Activated T-helper 17 cell treated with anti-CD3 and anti-CD28 coated beads, Interleukin-2, amount 50 U/mL, for 72 hours (primary cell): ENCODE measurements around the gene AHSG. TPM values are rescaled to one million over a fixed set of nuclear protein-coding genes. Genes with fewer than 3 reads are reported as not detected.

ENCODE experiments used
- ATAC-seq: fragments of 150-1000 bp; cut with Tn5 transposase; replicated peaks from 2 replicates; pipeline ENCODE4 v1.10.0; 2021; ENCODE audit warnings: mild to moderate bottlenecking, moderate library complexity
- H3K27ac Mint-ChIP-seq: one replicate; pipeline ENCODE4 v1.8.0; 2022; ENCODE audit warnings: mixed read lengths
- H3K27me3 Mint-ChIP-seq: one replicate; pipeline ENCODE4 v1.8.0; 2022; ENCODE audit warnings: mixed read lengths
- H3K36me3 Mint-ChIP-seq: one replicate; pipeline ENCODE4 v1.8.0; 2022; ENCODE audit warnings: low read depth, mild to moderate bottlenecking, mixed read lengths
- H3K4me1 Mint-ChIP-seq: one replicate; pipeline ENCODE4 v1.8.0; 2022; ENCODE audit warnings: mixed read lengths
- H3K4me3 Mint-ChIP-seq: one replicate; pipeline ENCODE4 v1.8.0; 2022; ENCODE audit warnings: mild to moderate bottlenecking, mixed read lengths
- H3K9me3 Mint-ChIP-seq: one replicate; pipeline ENCODE4 v1.8.0; 2022; ENCODE audit warnings: mixed read lengths
- total RNA-seq, 2 donors: library from RNA; stranded (reverse); gene quantifications; one replicate each; pipeline ENCODE4 v1.2.3, GENCODE V29; 2022

The AHSG gene
- total RNA-seq, 2 donors from 2014 or later: not detected

DNA sequence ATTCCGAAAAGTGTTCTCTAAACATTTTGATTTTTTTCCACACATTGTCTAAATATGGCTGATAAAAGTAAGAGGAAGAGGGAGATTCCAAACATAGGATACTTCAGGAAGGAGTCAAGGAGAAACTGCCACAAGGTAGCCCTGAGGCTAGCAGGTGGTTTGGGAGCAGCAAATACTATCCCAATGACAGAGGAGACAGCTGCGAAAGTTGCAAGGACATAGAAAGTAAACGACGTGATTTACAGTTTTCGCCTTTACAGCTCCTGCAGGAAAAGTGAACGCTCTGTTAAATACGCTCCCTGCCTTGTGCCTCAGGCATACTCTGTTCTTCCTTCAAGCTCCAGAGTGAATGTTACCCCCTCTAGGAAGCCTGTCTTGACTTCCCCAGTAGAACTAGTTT is 23.7 kb downstream of the AHSG start:
- H3K27me3 Mint-ChIP-seq: peaks cover 14% of the 10 kb centered on the region
- H3K27ac Mint-ChIP-seq: no peak overlapping the region
- no peak for ATAC-seq
- H3K36me3 Mint-ChIP-seq: no peaks in the 10 kb centered on the region
- H3K9me3 Mint-ChIP-seq: no peaks in the 10 kb centered on the region
- no peak overlapping the region for H3K4me3 Mint-ChIP-seq
- no peaks in the 10 kb centered on the region for H3K4me1 Mint-ChIP-seq

DNA sequence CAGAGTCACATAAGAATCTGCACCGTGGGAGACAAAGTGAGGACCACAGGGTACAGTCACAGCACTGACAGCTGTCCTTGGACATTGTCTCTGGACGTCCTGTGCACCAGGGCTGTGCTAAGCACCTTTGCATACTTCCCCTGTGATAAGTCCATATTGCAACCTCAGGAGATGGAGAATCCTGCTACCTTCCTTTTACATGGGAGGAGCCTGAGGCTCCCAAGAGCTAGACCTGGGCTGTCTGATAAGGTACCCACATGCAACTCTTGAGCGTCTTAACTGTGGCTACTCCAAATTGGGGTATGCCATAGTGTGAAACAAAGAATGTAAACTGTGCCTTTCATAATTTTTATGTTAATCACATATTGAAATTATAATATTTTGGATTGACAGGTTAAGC is 24.8 kb downstream of the AHSG start:
- Mint-ChIP-seq H3K27ac (no peak overlapping the region), H3K27me3 (peaks cover 15% of the 10 kb centered on the region), H3K4me3 (no peak overlapping the region), H3K9me3 (no peaks in the 10 kb centered on the region), H3K4me1 (no peaks in the 10 kb centered on the region), H3K36me3 (no peaks in the 10 kb centered on the region)
- ATAC-seq: no peak

DNA sequence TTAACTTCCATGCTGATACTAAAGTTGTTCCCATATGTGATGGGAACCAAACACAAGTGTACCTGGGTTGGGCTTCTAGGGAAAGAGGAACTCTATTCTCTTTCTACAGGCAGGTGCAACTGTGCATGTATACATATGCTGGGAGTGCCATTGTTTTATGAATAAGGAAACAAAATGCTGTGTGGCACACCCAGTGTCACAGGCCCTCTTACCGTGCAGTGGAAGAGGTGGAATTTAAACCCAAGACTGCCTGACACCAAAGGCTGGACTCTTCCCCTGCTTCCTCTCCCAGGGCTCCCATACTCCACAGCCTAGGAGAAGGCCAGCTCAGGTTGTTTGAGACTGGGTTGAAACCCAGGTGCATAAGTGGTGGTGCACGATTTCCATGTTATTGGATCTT is 25.4 kb downstream of the AHSG start:
- no peak overlapping the region for H3K27ac Mint-ChIP-seq

DNA sequence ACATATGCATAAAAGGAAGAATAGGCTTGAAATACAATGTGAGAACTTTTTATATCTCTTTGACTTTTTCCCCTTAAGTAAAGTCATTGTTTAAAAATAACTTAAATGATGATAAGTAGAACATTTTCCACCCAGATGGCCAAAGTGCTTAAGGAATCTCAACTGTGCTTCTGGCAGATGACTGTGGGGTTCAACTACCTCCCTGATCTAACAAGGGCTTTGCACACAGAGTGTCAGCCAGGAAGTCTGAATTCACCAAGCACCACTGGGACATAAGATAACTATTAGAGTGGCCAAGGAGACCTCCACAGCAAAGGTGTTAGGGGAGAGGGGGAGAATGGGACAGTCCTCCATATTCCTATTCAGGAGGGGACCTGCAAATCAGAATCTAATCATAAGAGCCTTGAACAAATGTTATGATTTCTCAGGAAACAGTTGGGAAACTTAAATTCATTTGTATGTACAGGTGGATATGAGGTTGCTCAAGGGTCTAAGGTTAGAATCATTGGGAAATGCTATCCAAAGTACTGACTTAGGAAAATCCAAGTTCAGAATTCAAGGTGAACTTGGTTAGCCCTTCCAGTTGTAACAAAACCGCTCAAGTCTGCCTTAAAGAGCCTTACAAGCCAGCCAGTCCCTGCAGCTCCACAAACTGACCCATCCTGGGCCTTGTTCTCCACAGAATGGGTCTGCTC is 27.1 kb downstream of the AHSG start, which contains the start of gene FETUB:
Gene FETUB, plus strand, starts transcription at position 622 of the 695 bp plus-strand sequence. Its CDS starts 62 bp downstream, at position 684.
- no peak for ATAC-seq
- Mint-ChIP-seq H3K27me3 (peaks cover 21% of the 10 kb centered on the region), H3K4me3 (no peak within 1 kb of the TSS), H3K36me3 (no peaks in the 10 kb centered on the region), H3K9me3 (no peaks in the 10 kb centered on the region), H3K27ac (no peak within 1 kb of the TSS), H3K4me1 (no peaks in the 10 kb centered on the region)

More for the DNA sequence above, 25.4 kb downstream of the AHSG start:
- Mint-ChIP-seq H3K27me3 (peaks cover 18% of the 10 kb centered on the region), H3K9me3 (no peaks in the 10 kb centered on the region), H3K36me3 (no peaks in the 10 kb centered on the region), H3K4me1 (no peaks in the 10 kb centered on the region), H3K4me3 (no peak overlapping the region)
- no peak for ATAC-seq

DNA sequence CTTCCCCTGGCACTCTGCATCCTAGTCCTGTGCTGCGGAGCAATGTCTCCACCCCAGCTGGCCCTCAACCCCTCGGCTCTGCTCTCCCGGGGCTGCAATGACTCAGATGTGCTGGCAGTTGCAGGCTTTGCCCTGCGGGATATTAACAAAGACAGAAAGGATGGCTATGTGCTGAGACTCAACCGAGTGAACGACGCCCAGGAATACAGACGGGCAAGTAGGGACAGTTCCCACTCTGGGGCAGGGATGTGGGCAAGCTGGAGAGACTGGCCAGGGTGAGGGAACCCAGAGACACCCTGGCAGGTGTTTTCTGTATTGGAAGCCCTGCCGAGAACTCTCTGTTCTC is 27.6 kb downstream of the AHSG start:
- ATAC-seq: no peak
- Mint-ChIP-seq H3K27ac (no peak overlapping the region), H3K4me3 (no peak overlapping the region), H3K4me1 (no peaks in the 10 kb centered on the region), H3K27me3 (peaks cover 21% of the 10 kb centered on the region), H3K9me3 (no peaks in the 10 kb centered on the region), H3K36me3 (no peaks in the 10 kb centered on the region)

DNA sequence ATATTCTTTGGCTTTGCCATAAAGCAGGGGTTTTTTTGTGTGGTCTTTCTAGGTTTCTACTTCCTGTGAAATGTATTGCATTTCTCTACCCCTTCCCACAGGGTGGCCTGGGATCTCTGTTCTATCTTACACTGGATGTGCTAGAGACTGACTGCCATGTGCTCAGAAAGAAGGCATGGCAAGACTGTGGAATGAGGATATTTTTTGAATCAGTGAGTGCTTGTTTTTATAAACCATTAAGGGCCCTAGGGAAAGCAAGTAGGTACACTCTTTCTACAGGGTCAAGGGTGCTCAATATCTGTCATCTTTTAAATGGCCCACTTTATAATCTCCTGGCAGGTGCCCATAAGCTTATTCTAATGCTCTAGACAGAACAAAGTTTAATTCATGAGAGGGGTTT is 28.1 kb downstream of the AHSG start:
- Mint-ChIP-seq H3K27ac (no peak overlapping the region), H3K27me3 (peaks cover 21% of the 10 kb centered on the region), H3K4me1 (no peaks in the 10 kb centered on the region), H3K4me3 (no peak overlapping the region), H3K9me3 (no peaks in the 10 kb centered on the region), H3K36me3 (no peaks in the 10 kb centered on the region)
- no peak for ATAC-seq

DNA sequence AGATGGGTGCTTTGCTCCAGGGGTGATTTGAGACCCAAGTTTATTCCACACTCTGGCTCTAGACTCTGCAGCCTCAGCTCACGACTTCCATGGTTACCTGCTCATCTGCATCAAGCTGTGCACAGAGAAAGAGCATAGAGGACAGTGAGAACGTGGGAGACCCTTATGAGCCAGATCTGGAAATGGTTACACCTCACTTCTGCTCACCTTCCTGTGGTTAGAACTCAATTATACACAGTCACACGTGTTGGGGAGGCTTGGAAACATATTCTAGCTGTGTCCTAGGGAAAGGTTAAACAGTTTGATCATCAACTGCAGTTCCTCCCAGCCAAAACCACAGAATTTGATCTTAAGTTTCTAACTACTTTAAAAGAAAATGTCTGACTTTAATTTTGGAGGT is 29.2 kb downstream of the AHSG start:
- Mint-ChIP-seq H3K9me3 (no peaks in the 10 kb centered on the region), H3K27ac (no peak overlapping the region)
- peak; percentile 64 for ATAC-seq

DNA sequence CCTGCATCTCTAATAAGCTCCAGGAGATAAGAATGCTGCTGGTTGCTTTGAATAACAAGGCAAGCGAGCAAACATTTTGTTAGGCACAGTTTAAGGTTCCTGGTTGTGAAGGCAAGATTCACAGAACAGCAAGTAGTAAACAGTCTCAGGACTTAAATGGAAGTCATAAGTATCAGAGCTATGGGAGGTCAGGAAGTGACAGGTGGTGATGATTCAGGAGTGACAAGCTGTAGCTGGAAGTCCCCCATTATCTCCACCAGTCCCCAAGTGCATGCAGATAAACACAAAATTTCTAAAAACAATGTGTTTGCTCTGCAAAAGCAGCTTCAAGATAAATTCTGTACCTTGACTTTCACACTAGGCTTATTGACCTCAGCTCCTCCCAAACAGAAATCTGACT is 30.6 kb downstream of the AHSG start:
- Mint-ChIP-seq H3K36me3 (no peaks in the 10 kb centered on the region), H3K4me3 (no peak overlapping the region), H3K27me3 (peaks cover 21% of the 10 kb centered on the region), H3K27ac (no peak overlapping the region), H3K4me1 (no peaks in the 10 kb centered on the region), H3K9me3 (no peaks in the 10 kb centered on the region)
- ATAC-seq: peak; percentile 90

More for the DNA sequence above, 29.2 kb downstream of the AHSG start:
- H3K4me3 Mint-ChIP-seq: no peak overlapping the region
- H3K36me3 Mint-ChIP-seq: no peaks in the 10 kb centered on the region
- peaks cover 22% of the 10 kb centered on the region for H3K27me3 Mint-ChIP-seq
- H3K4me1 Mint-ChIP-seq: no peaks in the 10 kb centered on the region

DNA sequence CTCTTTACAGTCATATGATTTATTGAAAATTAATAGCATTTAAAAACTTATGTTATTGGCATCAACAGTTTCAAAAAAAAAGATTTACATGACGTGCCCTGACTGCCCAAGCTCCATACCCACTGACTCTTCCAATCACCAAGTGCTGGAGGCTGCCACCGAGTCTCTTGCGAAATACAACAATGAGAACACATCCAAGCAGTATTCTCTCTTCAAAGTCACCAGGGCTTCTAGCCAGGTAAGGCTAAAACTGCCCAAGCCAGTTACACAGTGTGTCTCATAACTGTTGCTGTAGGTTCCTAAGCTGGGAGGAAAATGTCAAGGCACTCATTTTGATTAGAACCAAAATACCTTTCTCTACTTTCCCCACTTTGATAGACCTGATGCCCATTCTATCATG is 31.8 kb downstream of the AHSG start:
- Mint-ChIP-seq H3K27ac (no peak overlapping the region), H3K4me3 (no peak overlapping the region), H3K27me3 (peaks cover 21% of the 10 kb centered on the region), H3K36me3 (no peaks in the 10 kb centered on the region), H3K4me1 (no peaks in the 10 kb centered on the region), H3K9me3 (no peaks in the 10 kb centered on the region)
- no peak for ATAC-seq

DNA sequence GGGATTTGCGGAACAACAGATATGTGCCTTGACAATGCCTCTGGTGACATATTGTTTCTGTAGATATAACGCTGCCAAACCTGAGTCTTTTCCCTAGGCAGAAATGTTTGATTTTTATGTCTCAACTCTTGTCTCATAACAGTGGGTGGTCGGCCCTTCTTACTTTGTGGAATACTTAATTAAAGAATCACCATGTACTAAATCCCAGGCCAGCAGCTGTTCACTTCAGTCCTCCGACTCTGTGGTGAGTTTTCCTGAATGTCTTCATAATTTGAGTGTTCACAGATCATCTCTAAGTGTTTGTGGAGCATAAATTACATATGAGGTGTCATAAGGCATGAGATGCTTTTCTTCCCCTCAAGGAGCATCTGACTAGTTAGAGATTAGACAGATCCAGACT is 33.2 kb downstream of the AHSG start:
- Mint-ChIP-seq H3K9me3 (no peaks in the 10 kb centered on the region), H3K4me3 (no peak overlapping the region), H3K4me1 (no peaks in the 10 kb centered on the region), H3K27ac (no peak overlapping the region), H3K36me3 (no peaks in the 10 kb centered on the region), H3K27me3 (peaks cover 16% of the 10 kb centered on the region)
- no peak for ATAC-seq

DNA sequence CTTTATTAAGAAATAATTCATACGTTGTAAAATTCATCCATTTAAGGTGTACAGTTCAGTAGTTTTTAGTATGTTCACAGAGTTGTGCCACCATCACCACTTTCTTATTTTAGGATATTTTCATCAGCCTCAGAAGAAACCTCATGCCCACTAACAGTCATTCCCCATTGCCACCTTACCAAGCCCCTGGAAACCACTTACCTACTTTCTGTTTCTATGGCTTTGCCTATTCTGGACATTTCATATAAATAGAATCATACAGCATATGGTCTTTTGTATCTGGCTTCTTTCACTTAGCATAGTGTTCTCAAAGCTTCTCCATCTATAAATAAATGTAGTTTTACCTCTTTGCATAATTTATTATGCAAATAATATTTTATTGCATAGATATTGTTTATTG is 34.0 kb downstream of the AHSG start:
- Mint-ChIP-seq H3K4me3 (no peak overlapping the region), H3K9me3 (no peaks in the 10 kb centered on the region), H3K27me3 (peaks cover 16% of the 10 kb centered on the region), H3K27ac (no peak overlapping the region), H3K36me3 (no peaks in the 10 kb centered on the region), H3K4me1 (no peaks in the 10 kb centered on the region)
- no peak for ATAC-seq

DNA sequence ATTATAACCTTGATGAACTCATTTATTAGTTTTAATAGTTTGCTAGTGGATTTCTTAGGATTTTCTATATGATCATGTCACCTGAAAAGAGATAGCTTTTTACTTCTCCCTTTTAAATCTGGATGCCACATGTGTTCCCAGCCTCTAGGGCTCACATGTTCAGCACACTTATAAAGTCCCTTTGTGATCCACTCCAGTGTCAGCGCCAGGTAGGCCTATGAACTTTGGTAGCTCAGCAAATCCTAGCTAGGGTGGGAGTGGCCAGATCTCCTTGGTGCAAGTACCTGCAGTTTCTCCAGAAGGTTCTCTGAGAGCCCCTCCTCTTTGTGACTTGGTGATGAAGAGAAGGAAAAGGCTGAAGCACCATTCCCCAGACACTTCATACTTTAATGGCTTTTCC is 36.0 kb downstream of the AHSG start:
- H3K4me1 Mint-ChIP-seq: no peaks in the 10 kb centered on the region
- peaks cover 17% of the 10 kb centered on the region for H3K27me3 Mint-ChIP-seq
- ATAC-seq: no peak
- H3K9me3 Mint-ChIP-seq: no peaks in the 10 kb centered on the region
- no peak overlapping the region for H3K4me3 Mint-ChIP-seq
- no peaks in the 10 kb centered on the region for H3K36me3 Mint-ChIP-seq
- H3K27ac Mint-ChIP-seq: no peak overlapping the region

DNA sequence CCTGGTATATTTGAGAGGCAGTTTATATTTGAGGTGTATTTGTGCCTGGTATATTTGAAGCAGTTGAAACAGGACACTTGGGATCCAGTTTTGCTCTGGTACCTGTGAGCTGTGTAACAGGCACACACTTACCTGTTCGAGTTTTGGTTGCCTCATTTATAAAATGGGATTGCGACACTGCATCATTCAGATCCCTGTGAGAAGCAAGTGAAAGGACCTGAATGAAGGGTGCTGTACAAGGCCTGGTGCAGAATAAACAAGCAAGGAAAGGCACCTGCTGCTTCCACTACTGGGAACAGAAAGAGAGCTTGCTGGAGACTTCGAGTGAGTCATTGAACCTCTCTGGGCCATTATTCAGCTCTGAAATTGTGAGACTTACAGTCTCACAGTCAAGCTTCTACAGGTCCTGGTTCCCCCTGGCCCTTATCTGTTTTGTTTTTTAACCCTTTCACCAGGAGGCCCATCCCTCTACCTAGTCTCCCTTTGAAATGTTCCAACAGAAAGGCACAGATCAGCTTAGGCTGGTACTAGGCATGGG is 38.9 kb downstream of the AHSG start:
- no peak for ATAC-seq
- H3K36me3 Mint-ChIP-seq: no peaks in the 10 kb centered on the region
- H3K27me3 Mint-ChIP-seq: peaks cover 14% of the 10 kb centered on the region
- no peaks in the 10 kb centered on the region for H3K4me1 Mint-ChIP-seq
- no peak overlapping the region for H3K4me3 Mint-ChIP-seq
- H3K9me3 Mint-ChIP-seq: no peaks in the 10 kb centered on the region
- no peak overlapping the region for H3K27ac Mint-ChIP-seq

DNA sequence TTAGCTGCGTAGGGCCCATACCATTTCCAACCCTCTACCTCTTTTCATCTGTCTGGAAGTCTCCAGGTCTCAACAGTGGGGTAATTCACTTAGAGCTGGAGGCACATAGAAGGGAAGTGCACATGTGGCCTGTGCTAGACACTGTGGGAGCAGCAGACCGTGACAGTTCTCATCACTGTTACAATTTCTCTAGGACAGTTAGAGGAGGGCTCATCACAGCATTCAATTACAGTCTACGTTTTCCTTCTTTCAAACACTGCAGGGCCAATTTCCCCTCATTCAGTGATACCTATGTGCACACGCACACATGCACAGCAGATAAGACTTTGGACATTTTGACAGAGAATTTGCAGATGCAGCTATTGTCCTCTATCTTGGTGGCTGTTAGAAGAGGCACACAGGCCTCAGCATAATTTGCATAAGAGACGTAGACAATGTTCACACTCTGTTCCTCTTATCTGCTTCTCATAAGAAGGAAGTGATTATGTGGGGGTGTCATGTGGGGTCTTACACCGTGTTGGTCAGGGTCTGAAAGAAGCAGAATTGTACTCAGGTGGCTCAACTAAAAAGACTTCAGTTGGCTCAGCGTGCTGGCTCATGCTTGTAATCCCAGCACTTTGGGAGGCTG is 40.3 kb downstream of the AHSG start:
- no peak for ATAC-seq
- H3K27ac Mint-ChIP-seq: no peak overlapping the region
- no peaks in the 10 kb centered on the region for H3K9me3 Mint-ChIP-seq
- no peaks in the 10 kb centered on the region for H3K36me3 Mint-ChIP-seq
- no peak overlapping the region for H3K4me3 Mint-ChIP-seq
- no peaks in the 10 kb centered on the region for H3K4me1 Mint-ChIP-seq
- H3K27me3 Mint-ChIP-seq: peaks cover 17% of the 10 kb centered on the region

DNA sequence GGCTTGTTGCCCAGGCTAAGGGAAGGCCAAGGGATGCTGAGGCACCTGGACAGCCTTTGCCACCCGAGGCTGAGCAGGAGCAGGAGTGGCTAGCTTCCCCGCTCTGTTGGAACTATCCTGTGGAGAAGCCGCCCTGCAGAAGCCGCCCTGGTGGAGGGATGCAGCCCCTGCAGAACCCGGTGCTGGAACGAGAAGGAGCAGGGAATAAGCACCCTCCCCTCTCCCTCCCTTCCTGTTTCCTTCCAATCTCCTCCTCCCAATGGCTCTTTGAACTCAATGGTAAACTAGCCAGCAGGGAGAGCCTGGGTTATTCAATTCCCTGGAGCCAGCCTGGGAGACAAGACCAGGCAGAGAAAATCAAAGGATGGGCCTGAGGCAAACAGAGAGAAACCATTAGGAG is 41.1 kb downstream of the AHSG start:
- Mint-ChIP-seq H3K4me1 (no peaks in the 10 kb centered on the region), H3K27ac (no peak overlapping the region), H3K9me3 (no peaks in the 10 kb centered on the region), H3K27me3 (peaks cover 24% of the 10 kb centered on the region), H3K36me3 (no peaks in the 10 kb centered on the region), H3K4me3 (no peak overlapping the region)
- no peak for ATAC-seq
